Measurements from ENCODE around the gene TOR1A. TPM values are rescaled to one million over a fixed set of nuclear protein-coding genes. Genes with fewer than 3 reads are reported as not detected.

The TOR1A gene
- total and polyA plus RNA-seq, 2 experiments from 2014 or later, result 44.8 to 50.4 TPM

DNA sequence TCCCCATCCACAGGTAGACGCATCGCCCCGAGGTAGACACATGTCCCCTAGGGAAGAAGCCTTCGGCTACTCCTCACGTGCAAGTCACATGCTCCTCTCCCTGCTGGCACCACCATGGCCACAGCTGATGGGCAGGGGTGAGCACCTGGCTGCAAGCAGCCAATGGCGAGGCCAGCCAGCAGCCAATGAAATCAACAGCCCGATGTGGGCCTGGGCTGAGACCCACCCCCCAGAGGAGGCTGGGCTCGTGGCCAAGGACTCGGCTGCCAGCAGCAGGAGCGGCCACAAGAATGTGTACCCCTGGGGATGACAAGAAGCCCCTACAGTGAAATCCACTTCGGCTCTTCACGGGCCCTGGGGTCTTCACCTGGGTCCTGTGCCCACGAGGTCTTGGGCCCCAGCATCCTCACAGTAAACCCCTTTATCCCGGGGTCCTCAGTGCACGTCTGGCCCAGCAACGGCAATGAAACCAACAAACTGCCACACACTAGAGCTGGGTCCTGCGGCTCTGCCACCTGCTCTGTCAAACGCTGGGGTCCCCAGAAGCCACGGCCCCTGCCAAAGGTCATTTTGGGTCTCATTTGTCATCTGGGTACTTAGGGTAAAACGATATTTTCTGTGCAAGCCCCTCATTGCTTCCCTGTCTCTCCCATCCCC is 49.0 kb downstream of the TOR1A start:
- Histone ChIP-seq H3K27ac (no peak overlapping the region), H2AFZ (no peak overlapping the region), H3K4me1 (ENCODE audit: insufficient read depth) (peaks cover 15% of the 10 kb centered on the region), H3K4me2 (no peak overlapping the region), H3K79me2 (no peaks in the 10 kb centered on the region), H3K4me3 (no peak overlapping the region), H3K27me3 (no peaks in the 10 kb centered on the region), H4K20me1 (ENCODE audit: insufficient read depth, poor library complexity, severe bottlenecking) (no peaks in the 10 kb centered on the region), H3K36me3 (replicated peaks; ENCODE audit: insufficient read depth, low read depth) (no peaks in the 10 kb centered on the region), H3K9me2 (replicated peaks; ENCODE audit: insufficient read depth) (no peaks in the 10 kb centered on the region), H3K9me3 (ENCODE audit: low read depth) (no peaks in the 10 kb centered on the region)
- TF ChIP-seq EZH2 (IDR thresholded peaks at IDR 0.05; ENCODE audit: borderline replicate concordance) (no peak), EZH2phosphoT487 (IDR thresholded peaks at IDR 0.05; ENCODE audit: low read depth, severe bottlenecking, unreplicated experiment) (no peak)
- TF ChIP-seq, protein P1, sequence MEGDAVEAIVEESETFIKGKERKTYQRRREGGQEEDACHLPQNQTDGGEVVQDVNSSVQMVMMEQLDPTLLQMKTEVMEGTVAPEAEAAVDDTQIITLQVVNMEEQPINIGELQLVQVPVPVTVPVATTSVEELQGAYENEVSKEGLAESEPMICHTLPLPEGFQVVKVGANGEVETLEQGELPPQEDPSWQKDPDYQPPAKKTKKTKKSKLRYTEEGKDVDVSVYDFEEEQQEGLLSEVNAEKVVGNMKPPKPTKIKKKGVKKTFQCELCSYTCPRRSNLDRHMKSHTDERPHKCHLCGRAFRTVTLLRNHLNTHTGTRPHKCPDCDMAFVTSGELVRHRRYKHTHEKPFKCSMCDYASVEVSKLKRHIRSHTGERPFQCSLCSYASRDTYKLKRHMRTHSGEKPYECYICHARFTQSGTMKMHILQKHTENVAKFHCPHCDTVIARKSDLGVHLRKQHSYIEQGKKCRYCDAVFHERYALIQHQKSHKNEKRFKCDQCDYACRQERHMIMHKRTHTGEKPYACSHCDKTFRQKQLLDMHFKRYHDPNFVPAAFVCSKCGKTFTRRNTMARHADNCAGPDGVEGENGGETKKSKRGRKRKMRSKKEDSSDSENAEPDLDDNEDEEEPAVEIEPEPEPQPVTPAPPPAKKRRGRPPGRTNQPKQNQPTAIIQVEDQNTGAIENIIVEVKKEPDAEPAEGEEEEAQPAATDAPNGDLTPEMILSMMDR (IDR thresholded peaks at IDR 0.05; ENCODE audit: poor library complexity), result no peak
- DNase-seq (ENCODE audit: low spot score), result no peak
- 78% methylated on average over 20 of the region's 20 CpGs for WGBS (ENCODE audit: low lambda C conversion rate, missing lambda C conversion rate)

DNA sequence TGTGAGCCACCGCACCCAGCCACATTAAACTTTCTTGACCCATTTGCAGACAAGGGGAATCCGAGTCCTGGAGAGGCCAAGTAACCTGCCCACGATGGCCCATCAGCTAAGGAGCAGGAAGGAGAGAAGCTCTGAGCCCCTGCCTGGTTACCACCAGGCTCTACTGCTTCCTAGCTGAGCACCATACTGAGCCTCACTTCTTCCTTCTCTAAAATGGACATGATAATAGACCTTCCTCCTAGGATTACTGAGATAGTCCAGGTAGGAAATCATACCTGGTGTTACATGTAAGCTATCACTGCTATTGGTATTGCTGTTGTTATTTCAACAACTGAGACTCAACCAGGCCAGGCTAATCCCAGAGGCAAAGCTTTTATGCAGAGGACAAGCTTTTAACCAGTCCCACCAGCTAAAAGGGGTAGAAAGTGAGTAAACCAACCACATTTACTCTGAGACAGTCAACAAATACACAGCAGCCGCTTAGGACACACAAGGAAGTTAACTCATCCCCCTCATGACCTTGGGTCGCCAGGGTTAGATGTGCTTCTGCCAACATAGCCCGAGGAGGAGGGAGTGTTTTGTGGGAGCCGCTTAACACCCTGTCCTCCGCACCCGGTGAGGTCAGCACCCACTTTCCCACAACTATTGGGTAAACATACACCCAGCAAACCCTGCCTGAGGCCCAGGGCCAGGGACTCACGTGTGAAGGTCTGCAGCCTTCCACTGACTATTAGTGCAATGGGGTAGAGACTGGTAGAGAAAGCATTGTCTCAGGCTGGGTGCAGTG is 50.5 kb downstream of the TOR1A start:
- H3K27me3 ChIP-seq, result no peaks in the 10 kb centered on the region
- H3K27ac ChIP-seq, result no peak overlapping the region
- no peaks in the 10 kb centered on the region for H4K20me1 ChIP-seq (ENCODE audit: insufficient read depth, poor library complexity, severe bottlenecking)
- no peaks in the 10 kb centered on the region for H3K79me2 ChIP-seq
- no peaks in the 10 kb centered on the region for H3K9me2 ChIP-seq (replicated peaks; ENCODE audit: insufficient read depth)
- H3K4me3 ChIP-seq, result no peak overlapping the region
- WGBS (ENCODE audit: low lambda C conversion rate, missing lambda C conversion rate), result 66% methylated on average over 10 of the region's 10 CpGs
- no peak for DNase-seq (ENCODE audit: low spot score)
- no peak overlapping the region for H2AFZ ChIP-seq
- H3K4me1 ChIP-seq (ENCODE audit: insufficient read depth), result peaks cover 15% of the 10 kb centered on the region
- H3K9me3 ChIP-seq (ENCODE audit: low read depth), result no peaks in the 10 kb centered on the region
- H3K36me3 ChIP-seq (replicated peaks; ENCODE audit: insufficient read depth, low read depth), result no peaks in the 10 kb centered on the region
- TF ChIP-seq, protein P1 (IDR thresholded peaks at IDR 0.05; ENCODE audit: poor library complexity), result no peak
- no peak for TF ChIP-seq EZH2 (IDR thresholded peaks at IDR 0.05; ENCODE audit: borderline replicate concordance)
- TF ChIP-seq EZH2phosphoT487 (IDR thresholded peaks at IDR 0.05; ENCODE audit: low read depth, severe bottlenecking, unreplicated experiment), result no peak
- no peak overlapping the region for H3K4me2 ChIP-seq

DNA sequence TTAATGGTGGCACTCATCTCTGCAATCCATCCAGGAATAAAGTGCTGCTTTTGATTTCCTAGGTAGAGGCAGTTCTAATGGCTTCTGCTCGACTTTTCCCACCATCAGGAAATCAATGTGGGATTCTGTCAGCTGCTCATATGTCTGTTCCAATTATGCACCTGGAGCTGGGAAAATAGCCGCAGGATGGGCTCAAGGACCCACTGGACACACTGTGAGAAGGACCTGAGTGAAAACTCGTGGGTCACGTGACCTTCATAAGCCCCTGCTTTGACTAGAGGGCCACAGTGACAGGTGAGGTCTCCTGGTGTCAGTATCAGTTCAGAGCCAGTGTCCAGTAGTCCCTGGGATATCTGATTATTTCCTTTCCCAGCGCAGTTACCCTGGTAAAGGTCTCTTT is 53.2 kb downstream of the TOR1A start:
- DNase-seq (ENCODE audit: low spot score), result no peak
- no peaks in the 10 kb centered on the region for H3K9me3 ChIP-seq (ENCODE audit: low read depth)
- H3K4me3 ChIP-seq, result no peak overlapping the region
- no peak overlapping the region for H3K4me2 ChIP-seq
- no peaks in the 10 kb centered on the region for H3K27me3 ChIP-seq
- no peaks in the 10 kb centered on the region for H3K4me1 ChIP-seq (ENCODE audit: insufficient read depth)
- H3K9me2 ChIP-seq (replicated peaks; ENCODE audit: insufficient read depth), result no peaks in the 10 kb centered on the region
- H4K20me1 ChIP-seq (ENCODE audit: insufficient read depth, poor library complexity, severe bottlenecking), result no peaks in the 10 kb centered on the region
- no peaks in the 10 kb centered on the region for H3K36me3 ChIP-seq (replicated peaks; ENCODE audit: insufficient read depth, low read depth)
- H3K79me2 ChIP-seq, result no peaks in the 10 kb centered on the region
- 89% methylated on average over 5 of the region's 5 CpGs for WGBS (ENCODE audit: low lambda C conversion rate, missing lambda C conversion rate)
- TF ChIP-seq, protein P1 (IDR thresholded peaks at IDR 0.05; ENCODE audit: poor library complexity), result no peak
- H2AFZ ChIP-seq, result no peak overlapping the region
- no peak overlapping the region for H3K27ac ChIP-seq
